ENCODE results near the gene ADIPOR2.

DNA sequence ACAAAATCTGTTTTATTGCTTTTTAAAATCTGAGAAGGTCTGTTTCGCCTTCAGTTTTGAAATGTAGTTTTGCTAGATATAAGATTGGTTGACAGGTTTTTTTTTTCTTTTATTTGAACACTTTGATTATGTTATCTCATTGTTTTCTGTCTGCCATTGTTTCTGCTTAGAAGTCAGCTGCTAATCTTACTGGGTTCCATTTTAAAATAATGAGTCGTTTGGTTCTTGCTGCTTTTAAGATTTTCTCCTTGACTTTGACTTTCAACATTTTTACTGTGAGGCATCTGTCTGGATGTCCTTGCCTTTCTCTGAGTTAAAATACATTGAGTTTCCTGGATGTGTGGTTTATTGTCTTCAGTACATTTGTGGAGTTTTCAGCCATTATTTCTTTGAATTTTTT, 56.7 kb downstream of the ADIPOR2 start:
- TF ChIP-seq, protein P1, sequence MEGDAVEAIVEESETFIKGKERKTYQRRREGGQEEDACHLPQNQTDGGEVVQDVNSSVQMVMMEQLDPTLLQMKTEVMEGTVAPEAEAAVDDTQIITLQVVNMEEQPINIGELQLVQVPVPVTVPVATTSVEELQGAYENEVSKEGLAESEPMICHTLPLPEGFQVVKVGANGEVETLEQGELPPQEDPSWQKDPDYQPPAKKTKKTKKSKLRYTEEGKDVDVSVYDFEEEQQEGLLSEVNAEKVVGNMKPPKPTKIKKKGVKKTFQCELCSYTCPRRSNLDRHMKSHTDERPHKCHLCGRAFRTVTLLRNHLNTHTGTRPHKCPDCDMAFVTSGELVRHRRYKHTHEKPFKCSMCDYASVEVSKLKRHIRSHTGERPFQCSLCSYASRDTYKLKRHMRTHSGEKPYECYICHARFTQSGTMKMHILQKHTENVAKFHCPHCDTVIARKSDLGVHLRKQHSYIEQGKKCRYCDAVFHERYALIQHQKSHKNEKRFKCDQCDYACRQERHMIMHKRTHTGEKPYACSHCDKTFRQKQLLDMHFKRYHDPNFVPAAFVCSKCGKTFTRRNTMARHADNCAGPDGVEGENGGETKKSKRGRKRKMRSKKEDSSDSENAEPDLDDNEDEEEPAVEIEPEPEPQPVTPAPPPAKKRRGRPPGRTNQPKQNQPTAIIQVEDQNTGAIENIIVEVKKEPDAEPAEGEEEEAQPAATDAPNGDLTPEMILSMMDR (IDR thresholded peaks at IDR 0.05; ENCODE audit: low read depth, low read length): no peak
- TF ChIP-seq POLR2A (IDR thresholded peaks at IDR 0.05; ENCODE audit: extremely low read depth, insufficient read length): no peak
- TF ChIP-seq, protein P2, sequence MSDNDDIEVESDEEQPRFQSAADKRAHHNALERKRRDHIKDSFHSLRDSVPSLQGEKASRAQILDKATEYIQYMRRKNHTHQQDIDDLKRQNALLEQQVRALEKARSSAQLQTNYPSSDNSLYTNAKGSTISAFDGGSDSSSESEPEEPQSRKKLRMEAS (IDR thresholded peaks at IDR 0.05; ENCODE audit: low read depth, low read length): no peak
